AG20443 (cell line): ENCODE measurements around the gene MARK4.
A peak's percentile ranks its signal among the peaks of the same experiment; 100 is the strongest.
"Not testable (repeated sequence)": the region's sequence is repeated elsewhere in the genome, so short reads cannot be mapped to it uniquely, and the experiment has no call there.

Experiments used
- DNase-seq: peaks from one replicate; pipeline ENCODE4 v3.0.0; 2012; ENCODE audit warnings: low spot score, mixed read lengths

Gene MARK4

DNA sequence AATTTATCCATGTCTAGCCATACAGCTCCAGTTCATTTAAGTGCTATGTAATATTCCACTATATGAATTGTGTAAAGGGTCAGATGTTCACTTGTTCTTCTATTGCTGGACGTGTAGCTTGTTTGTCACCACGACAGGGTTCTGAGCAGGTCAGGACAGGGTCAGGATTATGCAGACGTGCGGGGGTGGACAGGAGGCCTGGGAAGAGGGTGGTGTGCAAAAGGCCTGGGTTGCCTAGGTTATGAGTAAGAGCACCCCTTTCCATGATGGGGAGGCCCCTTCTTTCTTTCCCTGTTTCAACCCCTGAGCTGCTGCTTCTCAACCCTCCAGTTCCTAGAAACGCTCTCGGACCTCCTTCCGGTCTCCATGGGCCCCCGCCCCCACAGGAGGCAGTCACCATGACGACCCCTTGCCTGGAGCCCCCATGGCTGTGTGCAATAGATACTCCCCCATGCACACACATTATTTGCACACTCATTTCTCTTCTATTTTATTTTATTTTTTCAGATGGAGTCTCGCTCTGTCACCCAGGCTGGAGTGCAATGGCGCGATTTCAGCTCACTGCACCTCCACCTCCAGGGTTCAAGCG, 7.8 kb upstream of the MARK4 start:
- no peak for DNase-seq

DNA sequence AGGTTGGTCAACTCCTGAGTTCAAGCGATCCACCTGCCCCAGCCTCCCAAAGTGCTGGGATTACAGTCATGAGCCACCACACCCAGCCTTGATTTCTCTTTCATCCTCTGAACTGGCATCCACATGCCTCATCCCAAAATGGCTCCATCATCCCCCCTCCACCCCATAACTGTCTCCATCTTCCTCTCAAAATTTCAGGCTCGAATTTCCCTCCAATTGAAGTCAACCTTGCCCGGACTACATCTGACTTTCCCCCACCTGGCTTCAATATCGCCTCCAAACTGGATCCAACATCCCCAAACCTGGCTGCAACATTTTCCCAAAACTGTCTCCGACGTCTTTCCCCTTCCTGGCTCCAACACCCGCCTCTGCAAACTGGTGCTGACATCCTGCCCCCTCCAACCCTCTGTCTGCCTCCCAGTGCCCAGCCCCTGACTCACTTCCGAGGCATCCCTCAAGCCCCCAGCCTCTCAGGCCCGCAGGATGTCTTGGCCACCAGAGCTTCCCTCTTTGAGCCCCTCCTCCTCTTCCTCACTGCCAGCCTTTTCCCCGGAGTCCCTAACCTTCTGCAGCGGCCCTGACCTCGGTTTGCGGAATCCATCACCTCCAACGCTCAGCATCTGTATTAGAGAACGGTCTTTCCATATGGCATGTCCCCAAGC, 6.8 kb upstream of the MARK4 start:
- no peak for DNase-seq

DNA sequence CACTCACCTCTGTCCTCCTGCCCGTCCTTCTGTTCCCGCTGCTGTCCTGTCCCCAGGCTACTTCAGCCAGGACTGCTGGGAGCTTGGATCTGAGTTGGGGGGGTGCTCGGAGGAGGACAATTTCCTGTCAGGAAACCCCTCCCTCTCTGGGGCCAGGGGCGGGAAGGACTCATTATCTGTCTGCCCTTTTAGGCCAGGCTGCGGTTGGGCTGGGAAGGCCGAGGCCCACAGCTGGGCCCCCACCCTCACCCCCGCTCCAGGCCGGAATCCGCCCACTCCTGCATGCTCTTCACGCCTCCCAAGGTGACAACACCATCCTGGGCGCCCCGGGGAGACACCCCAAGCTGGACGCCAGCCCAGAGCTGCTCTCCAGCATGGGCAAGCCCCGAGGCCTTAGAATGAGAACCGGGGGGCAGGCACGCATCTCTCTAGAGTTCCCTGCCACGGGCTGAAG, 5.7 kb upstream of the MARK4 start, which contains the start of gene EXOC3L2:
EXOC3L2 (minus strand) TSS at position 74 of the 454 bp plus-strand sequence. CDS start 6,362 bp downstream, outside the sequence.
- no peak for DNase-seq

DNA sequence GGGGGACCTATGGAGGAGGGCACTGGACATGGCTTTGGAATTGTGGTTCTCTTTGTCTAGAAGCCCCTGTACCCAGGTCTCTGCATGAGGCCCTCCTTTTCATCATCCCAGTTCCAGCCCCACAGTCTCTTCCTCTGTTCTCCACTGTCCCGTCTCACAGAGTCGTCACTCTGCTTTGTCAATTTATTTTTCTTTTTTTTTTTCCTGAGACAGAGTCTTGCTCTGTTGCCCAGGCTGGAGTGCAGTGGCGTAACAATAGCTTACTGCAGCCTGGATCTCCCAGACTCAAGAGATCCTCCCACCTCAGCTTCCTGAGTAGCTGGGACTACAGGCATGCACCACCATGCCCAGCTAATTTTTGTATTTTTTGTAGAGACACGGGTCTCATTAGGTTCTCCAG, 5.2 kb upstream of the MARK4 start:
- DNase-seq = no peak

DNA sequence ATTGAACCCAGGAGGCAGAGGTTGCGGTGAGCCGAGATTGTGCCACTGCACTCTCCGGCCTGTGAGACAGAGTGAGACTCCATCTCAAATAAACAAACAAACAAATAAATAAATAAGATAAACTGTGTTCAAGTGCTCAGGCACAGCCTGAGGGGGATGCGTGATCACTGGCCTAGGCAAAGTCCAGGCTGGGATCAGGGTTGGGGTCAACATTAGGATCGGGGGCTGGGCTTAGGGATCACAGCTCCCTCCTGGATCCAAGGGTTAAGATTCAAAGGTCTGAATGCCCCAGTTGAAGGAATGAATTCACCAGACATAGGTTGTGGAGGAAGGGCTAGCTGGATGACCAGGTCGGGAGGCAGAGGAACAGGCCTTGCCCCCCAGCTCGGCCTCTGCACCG, 3.9 kb upstream of the MARK4 start:
- no peak for DNase-seq

DNA sequence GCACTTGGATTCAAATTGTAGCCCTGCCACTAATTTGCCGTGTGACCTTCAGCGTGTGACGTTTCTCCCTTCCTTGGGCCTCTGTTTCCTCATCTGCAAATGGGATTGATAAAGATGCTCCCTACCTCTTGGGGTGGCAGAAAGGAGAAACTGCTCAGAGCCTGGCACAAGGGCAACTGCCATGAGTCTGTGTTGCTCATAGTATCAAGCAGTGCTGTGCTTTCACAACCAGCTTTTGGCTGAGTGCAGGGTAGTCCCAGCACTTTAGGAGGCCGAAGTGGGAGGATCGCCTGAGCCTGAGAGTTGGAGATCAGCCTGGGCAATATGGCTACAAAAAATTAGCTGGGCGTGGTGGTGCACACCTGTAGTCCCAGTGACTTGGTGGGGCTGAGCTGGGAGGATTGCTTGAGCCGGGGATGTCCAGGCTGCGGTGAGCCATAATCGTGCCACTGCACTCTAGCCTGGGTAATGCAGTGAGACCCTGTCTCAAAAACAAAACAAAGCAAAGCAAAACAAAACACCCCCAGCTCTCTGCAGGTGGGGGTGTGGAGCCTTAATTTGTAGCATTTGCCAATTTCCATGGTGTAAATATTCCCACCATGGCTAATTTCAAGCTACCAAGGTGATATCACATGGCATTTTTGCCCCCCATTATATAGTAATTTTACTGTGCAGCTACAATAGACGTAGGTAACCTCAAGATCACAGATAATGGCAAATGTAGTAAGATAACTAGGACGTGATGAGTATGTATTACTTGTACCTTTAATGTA, 1.6 kb upstream of the MARK4 start:
- no peak for DNase-seq

DNA sequence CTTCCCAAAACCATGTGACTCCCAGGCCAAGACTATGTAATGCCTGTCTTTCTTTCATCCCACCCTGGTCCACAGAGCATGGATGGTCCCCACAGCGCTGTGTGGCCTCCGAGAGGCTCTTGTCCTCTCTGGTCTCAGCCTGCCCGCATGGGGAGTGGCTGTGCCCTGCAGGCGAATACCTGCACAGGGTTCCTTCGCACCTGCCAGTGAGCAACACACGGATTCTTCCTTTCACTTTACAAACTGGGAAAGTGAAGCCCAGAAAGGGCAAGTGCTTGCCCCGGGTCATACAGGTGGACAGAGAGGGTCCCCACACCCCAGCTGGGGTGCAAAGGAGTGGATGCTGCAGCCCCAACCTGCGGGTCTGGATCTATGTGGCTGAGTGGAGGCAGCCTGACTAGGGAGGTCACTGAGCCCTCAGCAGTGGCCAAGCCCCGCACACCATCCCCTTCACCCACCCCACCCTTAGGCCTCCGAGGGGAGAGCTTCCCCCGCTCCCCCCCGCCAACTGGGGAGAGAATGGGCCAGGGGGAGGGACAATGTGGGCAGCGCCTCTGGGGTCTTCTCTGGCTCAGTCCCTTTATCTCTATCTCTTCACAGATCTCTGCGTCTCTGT, 747 bp upstream of the MARK4 start:
- no peak for DNase-seq

DNA sequence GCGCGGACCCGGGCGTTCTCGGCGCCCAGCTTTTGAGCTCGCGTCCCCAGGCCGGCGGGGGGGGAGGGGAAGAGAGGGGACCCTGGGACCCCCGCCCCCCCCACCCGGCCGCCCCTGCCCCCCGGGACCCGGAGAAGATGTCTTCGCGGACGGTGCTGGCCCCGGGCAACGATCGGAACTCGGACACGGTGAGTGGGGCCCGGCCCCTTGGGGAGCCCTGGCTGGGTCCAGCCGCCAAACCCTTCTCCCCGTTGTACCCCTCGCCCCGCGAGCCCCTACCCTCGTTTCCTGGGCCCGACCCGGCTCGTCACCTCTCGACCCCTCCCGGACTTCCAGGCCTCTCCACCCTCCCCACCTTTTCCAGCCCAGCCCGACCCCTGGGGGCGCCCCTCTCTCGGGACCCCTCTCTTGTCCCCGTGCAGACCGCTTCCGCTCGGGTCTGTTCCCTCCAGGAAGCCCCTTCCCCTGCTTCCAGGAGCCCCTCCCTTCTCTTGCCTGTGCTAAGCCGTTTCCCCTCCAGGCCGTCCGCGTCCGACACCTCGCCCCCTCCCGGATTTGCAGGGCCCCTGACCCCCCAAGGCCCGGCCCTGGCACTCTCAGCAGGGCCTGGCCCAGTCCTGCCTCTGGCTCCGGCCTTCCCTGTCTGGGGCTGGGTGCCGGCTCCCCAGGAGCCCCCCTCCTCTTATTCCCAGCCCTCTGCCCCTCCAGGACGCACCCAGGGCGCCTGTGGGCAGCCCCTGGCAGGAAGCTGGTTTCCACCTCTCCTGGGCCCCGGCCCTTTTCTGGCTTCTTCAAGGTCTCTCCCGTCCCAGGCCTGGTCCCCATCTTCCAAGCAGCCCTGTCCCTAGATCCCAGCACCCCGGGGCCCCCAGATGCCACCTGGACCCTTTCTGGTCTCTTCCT, 632 bp downstream of the MARK4 start:
- peak; percentile 66 for DNase-seq

DNA sequence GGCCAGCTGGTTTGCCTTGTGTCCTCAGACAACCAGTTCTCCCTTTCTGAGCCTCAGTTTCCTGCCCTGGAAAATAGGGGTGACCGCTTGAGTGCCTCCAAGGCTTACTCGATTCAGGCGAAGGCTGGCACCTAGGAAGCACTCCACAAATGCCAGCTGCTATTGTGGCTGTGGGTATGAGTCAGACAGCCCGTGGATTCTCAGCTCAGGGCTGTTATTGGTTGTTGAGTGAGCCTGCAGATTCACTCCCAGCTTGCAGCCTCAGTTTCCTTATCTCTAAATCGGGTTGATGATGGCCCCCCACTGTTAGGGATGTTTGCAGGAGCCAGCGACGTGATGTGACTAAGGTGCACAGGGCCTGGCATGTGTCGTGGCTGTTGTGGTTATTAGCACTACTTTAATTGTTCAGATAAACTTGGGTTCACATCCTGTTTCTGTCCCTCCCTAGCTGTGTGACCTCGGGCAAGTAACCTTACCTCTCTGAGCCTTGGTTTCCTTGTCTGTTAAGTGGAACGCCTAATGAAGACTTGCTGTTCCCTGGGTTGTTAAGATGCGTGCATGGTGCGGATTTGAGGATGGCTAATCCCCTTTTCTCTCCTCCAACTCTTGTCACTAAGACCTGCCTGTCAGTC, 2.4 kb downstream of the MARK4 start:
- DNase-seq = peak; percentile 63

DNA sequence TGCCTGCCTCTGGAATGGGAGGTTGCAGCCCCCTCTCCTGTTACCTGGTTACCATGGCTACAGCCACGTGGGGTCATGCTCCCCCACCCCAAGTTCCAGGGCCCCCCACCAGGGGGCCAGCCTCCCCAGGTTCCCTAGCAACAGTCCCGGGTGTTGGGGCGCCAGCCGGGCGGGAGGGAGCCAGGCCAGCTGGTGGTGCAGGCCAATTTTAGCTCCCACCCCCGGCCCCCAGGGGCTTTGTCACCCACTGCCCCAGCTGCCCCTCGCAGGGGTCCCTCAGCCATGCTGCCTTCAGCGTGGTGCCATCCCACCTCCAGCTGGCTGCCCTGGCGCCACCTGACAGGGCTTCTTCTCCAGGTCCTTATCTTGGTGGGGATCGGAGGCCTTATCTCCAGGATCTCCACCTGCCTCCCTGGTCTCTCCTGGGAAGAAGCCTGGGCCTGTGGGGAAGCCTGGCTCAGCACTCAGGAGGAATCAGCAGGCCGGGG, 3.0 kb downstream of the MARK4 start:
- no peak for DNase-seq

DNA sequence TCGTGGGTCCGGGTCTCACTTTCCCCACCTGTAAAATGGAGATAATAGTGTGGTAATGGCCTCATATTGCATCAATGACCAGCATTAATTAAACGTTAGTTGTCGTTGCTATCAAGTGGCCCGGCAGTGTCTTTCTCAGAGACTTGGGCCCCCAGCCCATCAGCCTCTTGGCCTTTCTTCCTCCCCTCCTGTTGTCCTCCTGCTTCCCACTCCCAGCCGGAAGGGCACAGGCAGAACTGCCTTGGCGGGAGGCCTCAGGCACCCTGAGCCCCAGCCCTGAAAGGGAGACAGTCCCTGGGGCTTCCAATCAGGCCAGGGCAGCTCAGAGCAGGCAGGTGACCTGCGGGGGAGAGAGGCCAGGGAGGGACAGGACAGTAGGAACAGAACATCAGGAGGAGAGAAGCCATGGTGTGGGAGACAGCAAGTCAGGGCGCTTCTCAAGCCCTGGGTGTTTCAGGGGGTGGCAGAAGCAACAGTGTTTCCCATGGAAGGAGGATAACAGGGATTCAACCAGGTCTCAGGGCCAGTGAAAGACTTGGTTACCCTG, 4.6 kb downstream of the MARK4 start:
- no peak for DNase-seq

DNA sequence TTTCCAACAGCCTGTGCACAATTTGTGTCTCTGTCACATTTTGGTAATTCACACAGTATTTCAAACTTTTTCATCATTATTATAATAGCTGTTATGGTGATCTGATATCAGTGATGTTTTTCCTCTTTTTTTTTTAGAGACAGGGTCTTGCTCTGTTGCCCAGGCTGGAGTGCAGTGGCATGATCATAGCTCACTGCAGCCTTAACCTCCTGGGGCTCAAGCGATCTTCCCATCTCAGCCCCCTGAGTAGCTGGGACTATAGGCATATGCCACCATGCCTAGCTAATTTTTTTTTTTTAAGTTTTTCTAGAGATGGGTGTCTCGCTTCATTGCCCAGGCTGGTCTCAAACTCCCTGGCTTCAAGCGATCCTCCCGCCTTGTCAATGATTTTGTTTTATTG, 5.8 kb downstream of the MARK4 start:
- no peak for DNase-seq

DNA sequence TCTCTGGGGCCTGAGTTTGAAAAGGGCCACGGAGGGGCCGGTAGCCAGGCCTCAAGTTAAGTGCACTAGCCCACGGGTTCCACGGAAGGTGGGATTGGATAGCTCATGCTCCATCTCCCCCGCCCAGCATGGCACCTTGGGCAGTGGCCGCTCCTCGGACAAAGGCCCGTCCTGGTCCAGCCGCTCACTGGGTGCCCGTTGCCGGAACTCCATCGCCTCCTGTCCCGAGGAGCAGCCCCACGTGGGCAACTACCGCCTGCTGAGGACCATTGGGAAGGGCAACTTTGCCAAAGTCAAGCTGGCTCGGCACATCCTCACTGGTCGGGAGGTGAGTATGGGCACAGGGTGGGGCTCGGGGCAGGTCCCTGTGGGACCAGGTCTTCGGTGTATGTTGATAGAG, 7.8 kb downstream of the MARK4 start:
- no peak for DNase-seq

DNA sequence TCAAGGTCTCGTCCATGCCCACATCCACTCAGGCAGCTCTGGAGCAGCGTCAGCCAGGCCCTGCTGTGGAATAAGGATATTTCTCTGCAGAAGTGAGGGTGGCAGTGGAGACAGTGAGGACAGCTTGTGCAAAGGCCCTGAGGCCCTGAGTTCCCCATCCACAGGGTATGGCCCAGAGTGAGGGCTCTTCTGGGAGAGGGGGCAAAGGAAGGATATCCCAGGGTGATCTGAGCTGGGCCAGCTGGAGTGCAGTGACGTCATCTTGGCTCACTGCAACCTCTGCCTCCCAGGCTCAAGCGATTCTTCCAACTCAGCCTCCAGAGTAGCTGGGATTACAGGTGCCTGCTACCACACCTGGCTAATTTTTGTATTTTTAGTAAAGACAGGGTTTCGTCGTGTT, 11.5 kb downstream of the MARK4 start:
- DNase-seq = no peak

DNA sequence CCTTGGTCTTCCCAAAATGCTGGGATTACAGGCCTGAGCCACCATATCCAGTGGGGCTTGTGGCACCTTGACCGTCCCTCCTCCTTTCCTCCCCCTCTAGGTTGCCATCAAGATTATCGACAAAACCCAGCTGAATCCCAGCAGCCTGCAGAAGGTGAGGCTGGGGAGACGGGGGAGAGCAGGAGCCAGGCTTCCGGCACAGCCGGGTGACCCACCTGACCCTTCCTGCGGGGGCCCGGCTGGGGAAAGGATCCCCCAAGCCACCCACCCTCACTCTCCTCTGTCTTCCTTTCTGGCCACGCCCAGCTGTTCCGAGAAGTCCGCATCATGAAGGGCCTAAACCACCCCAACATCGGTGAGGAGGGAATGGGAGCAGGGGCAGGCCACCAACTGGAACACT, 11.9 kb downstream of the MARK4 start:
- no peak for DNase-seq

DNA sequence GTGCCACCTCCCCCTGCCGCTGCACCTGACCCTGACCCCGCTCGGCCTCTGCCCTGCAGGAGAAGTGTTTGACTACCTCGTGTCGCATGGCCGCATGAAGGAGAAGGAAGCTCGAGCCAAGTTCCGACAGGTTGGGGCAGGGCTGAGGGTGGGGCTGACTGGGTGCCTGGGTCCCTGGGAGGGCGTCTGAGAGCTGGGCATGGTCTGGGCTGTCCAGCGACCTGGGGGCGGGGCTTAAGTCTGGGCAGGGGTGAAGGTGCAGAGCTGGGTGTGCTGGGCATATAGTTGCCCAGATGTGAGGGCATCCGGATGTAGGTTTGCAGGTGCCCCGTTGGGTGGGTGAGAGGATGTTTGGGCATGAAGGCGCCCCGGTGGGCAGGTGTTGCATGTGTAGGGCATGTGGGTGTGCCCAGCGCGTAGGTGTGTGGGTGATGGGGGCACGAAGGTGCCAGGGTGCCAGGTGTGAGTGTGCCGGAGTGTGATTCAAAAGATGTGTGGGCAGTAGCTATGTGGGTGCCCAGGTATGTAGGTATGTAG, 13.8 kb downstream of the MARK4 start:
- DNase-seq = no peak

DNA sequence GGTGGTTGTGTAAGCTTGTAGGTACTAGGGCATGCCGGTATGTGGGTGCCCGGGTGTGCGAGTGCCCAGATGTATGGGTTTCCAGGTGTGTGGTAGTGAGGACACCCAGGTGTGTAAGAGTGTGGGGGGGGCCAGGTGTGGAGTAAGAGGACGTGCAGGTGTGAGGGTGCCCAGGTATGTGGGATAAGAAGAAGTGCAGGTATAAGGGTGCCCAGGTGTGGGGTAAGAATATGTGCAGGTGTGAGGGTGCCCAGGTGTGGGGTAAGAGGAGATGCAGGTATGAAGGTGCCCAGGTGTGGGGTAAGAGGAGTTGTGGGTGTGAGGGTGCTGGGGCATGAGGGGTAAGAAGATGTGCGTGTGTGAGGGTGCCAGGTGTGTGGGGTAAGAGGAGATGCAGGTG, 14.3 kb downstream of the MARK4 start:
- no peak for DNase-seq

DNA sequence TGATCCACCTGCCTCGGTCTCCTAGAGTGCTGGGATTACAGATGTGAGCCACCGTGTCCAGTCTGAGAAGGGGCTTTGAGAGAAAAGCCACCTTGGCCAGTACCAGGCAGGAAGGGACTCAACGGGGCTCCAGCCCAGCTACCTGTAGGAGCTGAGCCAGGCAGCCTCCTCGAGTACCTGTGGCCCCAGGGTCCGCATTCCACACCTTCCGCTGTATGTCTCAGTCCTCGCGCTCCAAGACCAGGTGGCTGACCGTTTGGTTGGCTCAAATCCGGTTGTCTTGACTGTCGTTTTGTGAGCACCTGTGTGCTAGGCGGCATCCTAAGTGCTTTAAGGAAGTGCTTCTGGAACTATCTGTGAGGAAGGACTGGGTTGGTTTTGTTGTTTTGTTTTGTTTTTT, 16.2 kb downstream of the MARK4 start:
- no peak for DNase-seq

DNA sequence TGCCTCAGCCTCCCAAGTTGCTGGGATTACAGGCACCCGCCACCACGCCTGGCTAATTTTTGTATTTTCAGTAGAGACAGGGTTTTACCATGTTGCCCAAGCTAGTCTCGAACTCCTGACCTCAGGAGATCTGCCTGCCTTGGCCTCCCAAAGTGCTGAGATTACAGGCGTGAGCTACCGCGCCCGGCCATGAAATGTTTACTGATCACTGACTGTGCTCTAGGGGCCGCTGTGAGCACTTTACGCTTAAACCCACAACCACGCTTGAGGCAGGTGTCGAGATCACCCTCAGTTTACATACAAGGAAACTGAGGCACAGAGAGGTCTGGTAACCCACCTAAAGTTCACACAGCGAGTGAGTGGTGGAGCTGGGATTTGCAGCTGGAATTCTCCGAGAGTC, 18.9 kb downstream of the MARK4 start:
- not testable (repeated sequence) for DNase-seq

DNA sequence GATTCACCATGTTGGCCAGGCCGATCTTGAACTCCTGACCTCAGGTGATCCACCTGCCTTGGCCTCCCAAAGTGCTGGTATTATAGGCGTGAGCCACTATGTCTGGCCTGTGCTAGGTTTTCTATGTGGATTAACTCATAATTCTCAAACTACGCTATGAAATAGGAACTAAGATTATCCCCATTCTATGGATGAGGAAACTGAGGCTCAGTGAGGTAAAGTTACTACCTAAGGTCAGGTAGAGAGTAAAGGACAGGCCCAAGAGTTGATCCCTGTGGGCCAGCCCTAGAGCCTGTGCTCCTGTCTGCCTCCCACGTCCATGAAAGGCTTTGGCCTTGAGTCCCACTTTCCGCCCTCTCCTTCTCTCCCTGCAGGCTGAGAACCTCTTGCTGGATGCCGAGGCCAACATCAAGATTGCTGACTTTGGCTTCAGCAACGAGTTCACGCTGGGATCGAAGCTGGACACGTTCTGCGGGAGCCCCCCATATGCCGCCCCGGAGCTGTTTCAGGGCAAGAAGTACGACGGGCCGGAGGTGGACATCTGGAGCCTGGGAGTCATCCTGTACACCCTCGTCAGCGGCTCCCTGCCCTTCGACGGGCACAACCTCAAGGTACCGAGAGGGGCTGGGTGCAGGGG, 20.1 kb downstream of the MARK4 start:
- no peak for DNase-seq
